T1000 (cell line): Measurements from ENCODE around the gene PRKCA.

ENCODE experiments used
- DNase-seq: peaks from one replicate; lab custom pipeline; 2025; ENCODE audit warnings: mixed read lengths; lab: John Stamatoyannopoulos, UW

PRKCA gene

GRCh38 chr17:66414561-66415175, 112.3 kb downstream of the PRKCA start:
- DNase-seq = no peak

GRCh38 chr17:66415366-66416206, 113.2 kb downstream of the PRKCA start:
- DNase-seq = no peak

- DNase-seq = no peak
Observed at GRCh38 chr17:66416207-66416940, 114.0 kb downstream of the PRKCA start.

- no peak for DNase-seq
Observed at GRCh38 chr17:66417300-66417719, 114.9 kb downstream of the PRKCA start.

- no peak for DNase-seq
Observed at GRCh38 chr17:66420961-66421371, 118.6 kb downstream of the PRKCA start.

- DNase-seq = no peak
Observed at GRCh38 chr17:66422186-66422585, 119.8 kb downstream of the PRKCA start.

- no peak for DNase-seq
Observed at GRCh38 chr17:66423056-66423955, 120.9 kb downstream of the PRKCA start.

GRCh38 chr17:66425756-66426396, 123.5 kb downstream of the PRKCA start:
- no peak for DNase-seq

- DNase-seq = no peak
Observed at GRCh38 chr17:66426397-66427033, 124.1 kb downstream of the PRKCA start.

GRCh38 chr17:66427134-66427533, 124.7 kb downstream of the PRKCA start:
- no peak for DNase-seq

GRCh38 chr17:66429680-66430079, 127.3 kb downstream of the PRKCA start:
- no peak for DNase-seq

- DNase-seq = no peak
Observed at GRCh38 chr17:66430846-66431795, 128.7 kb downstream of the PRKCA start.

GRCh38 chr17:66431910-66432309, 129.5 kb downstream of the PRKCA start:
- no peak for DNase-seq

- no peak for DNase-seq
Observed at GRCh38 chr17:66432411-66432957, 130.1 kb downstream of the PRKCA start.

- no peak for DNase-seq
Observed at GRCh38 chr17:66432996-66433551, 130.7 kb downstream of the PRKCA start.

GRCh38 chr17:66435182-66435581, 132.8 kb downstream of the PRKCA start:
- no peak for DNase-seq

- DNase-seq = no peak
Observed at GRCh38 chr17:66436631-66437030, 134.2 kb downstream of the PRKCA start.

GRCh38 chr17:66437476-66438026, 135.1 kb downstream of the PRKCA start:
- no peak for DNase-seq

GRCh38 chr17:66438101-66438500, 135.7 kb downstream of the PRKCA start:
- DNase-seq = no peak
